Measurements from ENCODE around the gene PROSER3.
"Not testable (repeated sequence)": the region's sequence is repeated elsewhere in the genome, so short reads cannot be mapped to it uniquely, and the experiment has no call there.

The PROSER3 gene

GRCh38 chr19:35722461-35722860 is 35.5 kb upstream of the PROSER3 start:
- no peak for DNase-seq (ENCODE audit: low read depth in 2 of 2)

- no peak for DNase-seq (ENCODE audit: low read depth in 2 of 2)
Measured at GRCh38 chr19:35722897-35723296, 35.1 kb upstream of the PROSER3 start.

- DNase-seq (ENCODE audit: low read depth in 2 of 2): no peak
Measured at GRCh38 chr19:35723671-35724070, 34.3 kb upstream of the PROSER3 start.

DNA sequence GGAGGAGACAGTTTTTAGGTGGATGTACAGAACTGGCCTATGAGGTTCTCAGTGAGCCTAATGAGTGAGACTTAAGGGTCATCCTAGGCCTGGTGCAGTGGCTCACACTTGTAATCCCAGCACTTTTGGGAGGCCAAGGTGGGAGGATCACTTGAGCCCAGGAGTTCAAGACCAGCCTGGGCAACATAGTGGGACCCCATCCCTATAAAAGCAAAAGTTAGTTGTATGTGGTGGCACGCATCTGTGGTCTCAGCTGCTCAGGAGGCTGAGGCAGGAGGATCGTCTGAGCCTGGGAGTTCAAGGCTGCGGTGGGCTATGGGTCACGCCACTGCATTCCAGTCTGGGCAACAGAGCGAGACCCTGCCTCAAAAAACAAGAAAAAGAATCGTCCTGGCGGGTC is 33.8 kb upstream of the PROSER3 start:
- not testable (repeated sequence) for DNase-seq (ENCODE audit: low read depth in 2 of 2)

GRCh38 chr19:35724560-35724959 is 33.4 kb upstream of the PROSER3 start:
- no peak for DNase-seq (ENCODE audit: low read depth in 2 of 2)

- no peak for DNase-seq (ENCODE audit: low read depth in 2 of 2)
Measured at GRCh38 chr19:35725216-35725861, 32.6 kb upstream of the PROSER3 start.

DNA sequence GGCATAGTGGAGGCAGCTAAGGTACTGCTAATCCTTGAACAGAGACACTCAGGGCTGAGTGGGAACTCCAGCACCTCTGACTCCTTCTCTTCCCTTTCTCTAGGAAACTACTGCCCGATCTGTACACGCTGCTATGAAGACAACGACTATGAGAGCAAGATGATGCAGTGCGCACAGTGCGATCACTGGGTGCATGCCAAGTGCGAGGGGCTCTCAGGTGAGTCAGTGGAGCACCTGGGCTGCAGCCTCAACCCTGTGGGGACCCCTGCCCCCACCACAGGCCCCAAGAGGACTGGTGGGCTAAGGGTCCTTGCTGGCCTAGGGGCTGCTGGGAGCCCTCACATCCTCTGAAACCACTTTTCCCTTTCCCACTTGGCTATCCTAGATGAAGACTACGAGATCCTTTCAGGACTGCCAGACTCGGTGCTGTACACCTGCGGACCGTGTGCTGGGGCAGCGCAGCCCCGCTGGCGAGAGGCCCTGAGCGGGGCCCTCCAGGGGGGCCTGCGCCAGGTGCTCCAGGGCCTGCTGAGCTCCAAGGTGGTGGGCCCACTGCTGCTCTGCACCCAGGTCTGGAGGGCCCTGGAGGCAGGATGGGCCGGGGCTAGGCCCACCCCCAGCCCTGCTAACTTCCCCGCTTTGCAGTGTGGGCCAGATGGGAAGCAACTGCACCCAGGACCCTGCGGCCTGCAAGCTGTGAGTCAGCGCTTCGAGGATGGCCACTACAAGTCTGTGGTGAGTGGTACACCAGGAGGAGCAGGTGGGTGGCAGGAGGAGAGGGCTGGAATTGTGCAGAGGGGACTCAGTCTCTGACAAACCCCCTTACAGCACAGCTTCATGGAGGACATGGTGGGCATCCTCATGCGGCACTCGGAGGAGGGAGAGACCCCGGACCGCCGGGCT is 30.7 kb upstream of the PROSER3 start:
- no peak for DNase-seq (ENCODE audit: low read depth in 2 of 2)

DNA sequence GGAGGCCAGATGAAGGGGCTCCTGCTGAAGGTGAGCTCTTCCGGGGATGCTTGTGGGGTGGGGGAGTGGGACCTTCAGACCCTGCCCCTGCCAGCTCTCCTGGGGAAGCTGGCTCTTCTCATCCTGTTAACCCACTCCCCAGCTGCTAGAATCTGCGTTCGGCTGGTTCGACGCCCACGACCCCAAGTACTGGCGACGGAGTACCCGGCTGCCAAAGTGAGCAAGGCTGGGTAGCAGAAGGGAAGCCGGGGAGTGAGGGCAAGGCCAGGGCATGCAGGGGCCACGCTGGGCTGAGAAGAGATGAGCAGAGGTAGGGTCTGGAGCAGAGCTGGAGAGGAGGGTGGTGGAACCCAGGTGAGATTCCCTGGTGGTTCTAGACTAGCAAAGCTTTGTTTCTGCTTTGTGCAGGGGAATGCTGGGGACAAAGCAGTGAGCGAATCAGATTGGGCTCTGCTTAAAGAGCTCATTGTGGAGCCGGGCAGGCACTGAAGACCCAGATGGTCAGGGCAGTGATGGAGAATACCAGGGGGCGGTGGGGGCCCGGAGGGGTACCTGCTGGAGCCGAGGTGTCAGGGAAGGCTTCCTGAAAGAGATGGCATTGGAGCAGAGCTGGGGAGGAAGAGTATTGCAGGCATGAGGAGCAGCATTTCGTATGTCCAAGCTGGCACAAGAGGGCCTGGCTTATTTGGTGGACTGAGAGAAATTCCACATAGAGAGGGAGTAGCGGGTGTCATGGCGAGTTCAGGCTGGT is 29.8 kb upstream of the PROSER3 start:
- no peak for DNase-seq (ENCODE audit: low read depth in 2 of 2)

- DNase-seq (ENCODE audit: low read depth in 2 of 2): no peak
Measured at GRCh38 chr19:35729021-35729420, 29.0 kb upstream of the PROSER3 start.

GRCh38 chr19:35729763-35730162 is 28.2 kb upstream of the PROSER3 start:
- no peak for DNase-seq (ENCODE audit: low read depth in 2 of 2)

GRCh38 chr19:35730326-35730725 is 27.6 kb upstream of the PROSER3 start:
- DNase-seq (ENCODE audit: low read depth in 2 of 2): no peak

DNA sequence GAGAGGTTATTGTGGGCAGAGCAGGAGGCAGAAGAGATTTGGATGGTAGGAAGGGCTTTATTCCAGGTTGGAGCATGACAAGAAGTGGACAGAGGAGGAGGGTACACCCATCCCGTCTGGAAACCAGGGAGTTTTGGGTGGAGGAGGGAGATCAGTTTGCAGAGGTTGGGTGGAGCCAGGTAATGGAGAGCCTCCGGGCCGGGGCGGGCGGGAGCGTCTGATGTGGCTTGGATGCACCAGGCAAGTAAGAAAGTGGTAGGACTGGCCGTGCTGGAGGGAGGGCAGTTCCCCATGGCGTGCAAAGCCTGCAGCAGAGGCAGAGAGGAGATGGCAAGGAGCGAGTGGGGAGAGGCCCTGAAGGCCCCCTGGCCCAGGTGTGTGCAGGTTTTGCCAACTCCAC is 26.6 kb upstream of the PROSER3 start:
- DNase-seq (ENCODE audit: low read depth in 2 of 2): no peak

DNA sequence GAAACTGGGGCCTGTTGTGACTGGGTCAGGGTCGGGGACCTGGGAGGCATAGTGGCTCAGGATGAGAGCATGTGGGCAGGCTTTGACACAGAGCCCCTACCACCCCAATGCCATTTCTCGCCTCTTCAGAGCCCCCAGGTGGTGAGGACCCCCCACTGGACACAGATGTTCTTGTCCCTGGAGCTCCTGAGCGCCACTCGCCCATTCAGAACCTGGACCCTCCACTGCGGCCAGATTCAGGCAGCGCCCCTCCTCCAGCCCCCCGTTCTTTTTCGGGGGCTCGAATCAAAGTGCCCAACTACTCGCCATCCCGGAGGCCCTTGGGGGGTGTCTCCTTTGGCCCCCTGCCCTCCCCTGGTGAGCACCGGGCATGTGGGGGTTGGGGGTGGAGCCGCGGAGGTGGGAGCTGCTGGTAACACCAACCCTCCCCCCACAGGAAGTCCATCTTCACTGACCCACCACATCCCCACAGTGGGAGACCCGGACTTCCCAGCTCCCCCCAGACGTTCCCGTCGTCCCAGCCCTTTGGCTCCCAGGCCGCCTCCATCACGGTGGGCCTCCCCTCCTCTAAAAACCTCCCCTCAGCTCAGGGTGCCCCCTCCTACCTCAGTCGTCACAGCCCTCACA is 26.1 kb upstream of the PROSER3 start:
- no peak for DNase-seq (ENCODE audit: low read depth in 2 of 2)

DNA sequence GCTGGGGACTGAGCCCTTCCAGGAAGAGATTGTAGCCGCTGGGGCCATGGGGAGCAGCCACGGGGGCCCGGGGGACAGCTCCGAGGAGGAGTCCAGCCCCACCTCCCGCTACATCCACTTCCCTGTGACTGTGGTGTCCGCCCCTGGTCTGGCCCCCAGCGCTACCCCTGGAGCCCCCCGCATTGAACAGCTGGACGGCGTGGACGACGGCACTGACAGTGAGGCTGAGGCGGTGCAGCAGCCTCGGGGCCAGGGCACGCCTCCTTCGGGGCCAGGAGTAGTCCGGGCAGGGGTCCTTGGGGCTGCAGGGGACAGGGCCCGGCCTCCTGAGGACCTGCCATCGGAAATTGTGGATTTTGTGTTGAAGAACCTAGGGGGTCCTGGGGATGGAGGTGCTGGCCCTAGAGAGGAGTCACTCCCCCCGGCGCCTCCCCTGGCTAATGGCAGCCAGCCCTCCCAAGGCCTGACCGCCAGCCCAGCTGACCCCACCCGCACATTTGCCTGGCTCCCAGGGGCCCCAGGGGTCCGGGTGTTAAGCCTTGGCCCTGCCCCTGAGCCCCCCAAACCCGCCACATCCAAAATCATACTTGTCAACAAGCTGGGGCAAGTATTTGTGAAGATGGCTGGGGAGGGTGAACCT is 25.3 kb upstream of the PROSER3 start:
- DNase-seq (ENCODE audit: low read depth in 2 of 2): no peak

DNA sequence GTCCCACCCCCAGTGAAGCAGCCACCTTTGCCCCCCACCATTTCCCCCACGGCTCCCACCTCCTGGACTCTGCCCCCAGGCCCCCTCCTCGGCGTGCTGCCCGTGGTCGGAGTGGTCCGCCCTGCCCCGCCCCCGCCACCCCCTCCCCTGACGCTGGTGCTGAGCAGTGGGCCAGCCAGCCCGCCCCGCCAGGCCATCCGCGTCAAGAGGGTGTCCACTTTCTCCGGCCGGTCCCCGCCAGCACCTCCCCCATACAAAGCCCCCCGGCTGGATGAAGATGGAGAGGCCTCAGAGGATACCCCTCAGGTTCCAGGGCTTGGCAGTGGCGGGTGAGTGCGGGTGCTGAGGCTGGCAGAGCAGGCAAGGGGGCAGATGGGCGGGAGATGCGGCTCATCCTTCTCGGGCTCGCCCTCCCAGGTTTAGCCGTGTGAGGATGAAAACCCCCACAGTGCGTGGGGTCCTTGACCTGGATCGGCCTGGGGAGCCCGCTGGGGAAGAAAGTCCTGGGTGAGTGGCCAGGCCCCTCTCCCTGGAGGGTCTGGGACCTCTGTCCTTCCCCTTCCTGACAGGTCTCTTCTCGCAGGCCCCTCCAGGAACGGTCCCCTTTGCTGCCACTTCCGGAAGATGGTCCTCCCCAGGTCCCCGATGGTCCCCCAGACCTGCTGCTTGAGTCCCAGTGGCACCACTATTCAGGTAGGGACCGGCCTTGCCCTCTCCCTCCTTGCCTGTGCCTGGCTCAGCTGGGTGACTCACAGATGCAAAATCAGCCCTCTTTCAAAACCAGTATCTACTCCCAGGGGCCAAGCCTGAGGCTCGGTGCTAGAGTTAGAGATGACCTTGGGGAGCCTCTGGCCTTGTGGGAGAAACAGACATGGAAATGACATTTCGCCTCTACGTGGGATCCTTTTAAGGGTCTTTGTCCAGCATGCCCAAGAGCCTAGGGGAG is 24.5 kb upstream of the PROSER3 start:
- DNase-seq (ENCODE audit: low read depth in 2 of 2): no peak

DNA sequence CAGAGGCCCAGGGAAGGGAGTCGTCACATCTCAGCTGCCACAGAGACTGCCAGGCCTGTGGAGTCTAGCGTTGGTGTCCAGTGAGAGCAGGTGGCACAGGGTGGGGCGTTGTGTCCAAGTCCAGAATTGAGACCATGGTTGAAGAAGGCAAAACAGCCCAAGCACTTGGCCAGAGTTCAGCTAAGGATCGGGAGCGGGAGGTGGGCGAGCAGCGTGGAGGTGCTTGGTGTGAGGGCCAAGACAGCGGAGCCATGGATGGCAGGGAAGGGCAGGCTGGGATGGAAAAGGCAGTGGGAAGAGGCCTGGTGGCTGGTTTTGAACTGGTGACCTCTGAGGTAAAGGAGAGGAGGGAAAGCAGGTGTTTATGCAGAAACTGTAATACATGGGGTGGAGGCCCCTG is 23.7 kb upstream of the PROSER3 start:
- DNase-seq (ENCODE audit: low read depth in 2 of 2): no peak

- no peak for DNase-seq (ENCODE audit: low read depth in 2 of 2)
Measured at GRCh38 chr19:35734889-35735288, 23.1 kb upstream of the PROSER3 start.

GRCh38 chr19:35736913-35737886 is 20.8 kb upstream of the PROSER3 start:
- DNase-seq (ENCODE audit: low read depth in 2 of 2): no peak

Measured in stimulated activated CD8-positive, alpha-beta memory T cell treated with anti-CD3 and anti-CD28 coated beads, Interleukin-7, amount 100 ng/mL, for 4 hours (primary cell).